GM18870 (cell line): ENCODE measurements around the gene ABCG1.
A peak's percentile ranks its signal among the peaks of the same experiment; 100 is the strongest.

Experiments
- ATAC-seq: cut with Tn5 transposase; IDR thresholded peaks from one replicate; pipeline ENCODE4 v1.9.1; 2021; ENCODE audit warnings: moderate library complexity; ENCODE audit not compliant: unreplicated experiment

ABCG1 gene

GRCh38 chr21:42231756-42232155 is 12.8 kb downstream of the ABCG1 start:
- ATAC-seq: no peak

DNA sequence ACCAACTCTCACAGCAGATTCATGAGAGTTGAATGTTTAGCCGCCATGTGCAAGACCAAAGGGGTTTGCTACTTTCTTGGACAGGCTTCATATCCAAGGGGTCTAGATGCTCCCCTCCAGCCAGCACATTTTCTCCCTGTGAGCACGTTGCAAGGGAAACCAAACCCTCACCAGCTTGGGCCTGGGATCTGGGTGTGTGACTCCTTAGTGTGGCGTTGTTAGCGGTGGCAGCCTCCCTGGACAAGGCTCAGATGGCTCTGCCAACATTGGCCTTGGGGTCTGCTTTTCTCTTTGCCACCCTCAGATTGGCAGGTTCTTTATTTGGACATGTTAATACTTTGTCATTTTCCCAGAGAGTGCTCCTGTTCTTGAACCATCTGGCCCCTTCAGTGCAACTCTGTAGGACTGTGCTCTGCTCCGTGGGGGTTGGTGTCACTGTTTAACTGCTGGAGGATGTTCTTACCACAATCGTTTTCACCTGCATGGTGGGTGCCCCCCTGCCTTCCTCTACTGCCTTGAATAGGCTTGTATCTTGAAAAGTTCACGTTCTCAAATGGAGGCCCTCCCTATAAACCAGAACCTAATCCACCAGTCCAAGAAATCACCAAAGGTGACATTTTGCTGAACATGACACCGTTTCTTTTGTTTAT is 13.4 kb downstream of the ABCG1 start:
- no peak for ATAC-seq

DNA sequence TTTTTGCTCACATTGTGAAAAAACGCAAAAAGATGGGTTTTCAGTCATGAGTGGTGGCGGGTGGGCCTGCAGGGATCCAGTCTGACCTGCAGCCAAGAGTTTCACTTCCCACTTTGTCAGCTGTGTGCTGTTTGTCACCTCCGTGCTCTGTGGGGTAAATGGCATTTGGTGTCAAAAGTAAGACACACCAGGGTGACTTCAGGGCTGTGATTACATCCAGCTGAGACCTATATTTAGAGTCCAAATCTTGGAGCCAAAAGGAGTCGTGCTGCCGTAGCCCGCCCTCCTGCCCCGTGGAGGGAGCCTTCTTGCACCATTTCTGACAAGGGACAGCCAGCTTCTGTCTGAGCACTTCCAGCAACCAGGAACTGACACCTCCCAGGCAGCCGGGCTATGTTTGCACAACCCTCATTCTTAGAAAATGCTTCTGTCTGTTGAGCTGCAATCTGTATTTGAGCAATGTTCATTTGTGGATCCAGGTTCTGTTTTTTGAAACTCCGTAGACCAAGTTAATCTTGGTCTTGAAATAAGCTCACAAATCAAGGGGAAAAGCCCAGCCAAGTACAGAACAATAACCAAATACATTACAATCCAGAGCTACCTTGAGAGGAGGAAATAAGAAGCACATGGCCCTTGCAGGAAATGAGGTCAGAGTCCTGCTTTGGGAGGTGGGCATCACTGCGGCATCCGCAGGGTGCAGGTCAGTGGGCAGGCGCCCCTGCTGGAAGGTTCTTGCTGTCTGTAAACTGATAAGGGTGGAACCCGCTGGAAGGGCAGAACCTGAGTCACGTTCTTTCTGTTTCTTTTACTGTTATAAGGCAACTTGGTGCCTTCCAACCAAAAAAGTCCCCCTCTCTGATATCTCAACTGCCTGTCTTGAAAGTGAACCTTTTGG is 14.4 kb downstream of the ABCG1 start:
- ATAC-seq: peak; percentile 46

DNA sequence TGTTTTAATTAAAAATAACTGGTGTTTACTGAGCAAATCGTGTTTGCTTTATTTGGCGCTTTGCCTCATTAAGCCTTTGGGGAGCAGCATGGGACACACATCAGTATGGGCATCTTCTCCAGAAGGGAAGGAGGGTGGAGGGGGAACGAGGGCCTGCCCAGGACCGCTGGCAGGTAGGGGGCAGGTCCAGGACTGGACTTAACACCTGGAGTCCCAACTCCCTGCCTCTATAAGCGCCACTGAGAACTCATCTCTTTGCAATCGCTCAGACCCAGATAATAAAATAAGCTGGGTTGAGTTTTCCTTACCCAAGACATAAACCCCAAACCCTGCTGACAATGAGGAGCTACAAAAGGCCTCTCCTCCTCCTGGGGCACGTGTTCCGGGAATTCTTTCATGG is 15.1 kb downstream of the ABCG1 start:
- no peak for ATAC-seq

- ATAC-seq: no peak
Measured at GRCh38 chr21:42234464-42235241, 15.7 kb downstream of the ABCG1 start.

GRCh38 chr21:42235593-42235992 is 16.7 kb downstream of the ABCG1 start:
- ATAC-seq: no peak

DNA sequence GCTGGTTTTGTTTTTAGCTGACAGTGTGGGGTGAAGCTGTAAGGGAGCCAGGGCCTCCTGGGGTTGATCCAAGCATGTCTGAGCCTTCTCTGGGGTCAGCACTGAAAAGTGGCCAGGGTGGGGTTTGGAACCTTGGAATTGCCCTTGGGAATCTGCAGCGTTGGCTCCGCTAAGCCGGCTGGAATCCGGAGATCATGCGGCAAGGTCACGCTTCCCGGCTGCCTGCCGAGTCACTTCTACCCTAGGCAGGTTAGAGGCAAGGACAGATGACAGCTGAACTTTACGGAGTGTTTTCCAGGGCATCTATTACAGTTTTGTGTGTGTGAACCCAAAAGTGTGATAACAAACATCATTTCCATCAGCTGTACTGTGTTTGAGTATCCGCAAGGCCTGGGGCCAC is 17.1 kb downstream of the ABCG1 start:
- ATAC-seq: no peak

DNA sequence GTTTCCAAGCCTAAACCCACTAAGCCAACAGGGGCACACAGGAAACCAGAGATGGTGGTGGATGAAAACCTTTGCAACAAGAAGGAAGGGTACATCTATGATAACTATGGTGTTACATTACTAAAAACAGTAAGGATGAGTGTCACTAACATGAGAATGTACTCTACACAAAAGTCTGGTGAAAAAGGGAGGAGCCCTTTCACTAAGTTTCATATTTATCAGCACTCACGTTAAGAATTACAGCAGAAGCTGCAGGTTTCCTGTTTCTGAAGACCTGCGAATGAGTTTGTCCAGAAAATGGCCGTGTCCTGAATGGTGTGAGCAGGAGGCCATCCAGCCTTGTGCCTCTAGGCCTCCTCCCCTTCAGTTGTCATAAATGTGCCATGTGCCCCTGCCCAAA is 17.8 kb downstream of the ABCG1 start:
- no peak for ATAC-seq

DNA sequence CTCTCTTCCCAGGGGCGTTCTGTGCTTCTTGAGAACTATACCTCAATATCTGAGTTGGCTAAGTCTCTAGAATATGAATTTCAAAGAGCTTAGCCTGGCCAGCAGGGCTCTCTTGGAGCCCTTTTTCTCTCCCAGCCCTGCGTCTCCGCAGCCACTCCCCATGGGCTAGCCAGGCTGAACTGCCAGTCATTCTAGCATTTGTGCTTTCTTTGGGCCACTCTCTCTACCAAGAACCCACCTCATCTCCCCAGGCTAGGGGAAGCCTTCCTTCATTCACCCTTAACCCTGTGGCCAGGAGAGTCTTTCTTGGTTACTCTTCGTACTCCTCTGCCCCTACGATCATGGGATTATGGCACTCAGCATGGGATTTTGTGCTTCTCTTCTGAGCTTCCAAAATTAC is 18.2 kb downstream of the ABCG1 start:
- ATAC-seq: no peak

DNA sequence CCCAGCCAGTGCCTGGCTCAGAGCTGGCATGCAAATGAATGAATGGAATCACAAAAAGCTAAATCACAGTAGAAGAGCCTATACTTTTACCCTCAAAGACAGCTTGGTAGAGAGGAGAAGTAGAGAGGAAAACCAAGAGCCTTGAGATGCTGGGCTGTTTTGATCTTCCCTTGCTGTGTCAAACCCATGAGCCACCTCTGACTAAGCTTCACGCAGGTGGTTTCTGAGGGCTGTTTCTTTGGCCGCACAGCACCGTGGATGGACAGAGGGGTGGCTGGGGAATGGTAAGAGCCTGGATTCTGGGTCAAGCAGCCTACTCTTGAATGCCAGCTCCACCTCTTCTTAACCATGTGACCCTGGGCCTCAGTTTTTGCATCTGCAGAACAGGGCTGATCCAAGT is 18.6 kb downstream of the ABCG1 start:
- no peak for ATAC-seq

- ATAC-seq: no peak
Measured at GRCh38 chr21:42238185-42238934, 19.4 kb downstream of the ABCG1 start.

GRCh38 chr21:42239556-42239955 is 20.6 kb downstream of the ABCG1 start:
- no peak for ATAC-seq

GRCh38 chr21:42239973-42240372 is 21.0 kb downstream of the ABCG1 start:
- ATAC-seq: no peak

DNA sequence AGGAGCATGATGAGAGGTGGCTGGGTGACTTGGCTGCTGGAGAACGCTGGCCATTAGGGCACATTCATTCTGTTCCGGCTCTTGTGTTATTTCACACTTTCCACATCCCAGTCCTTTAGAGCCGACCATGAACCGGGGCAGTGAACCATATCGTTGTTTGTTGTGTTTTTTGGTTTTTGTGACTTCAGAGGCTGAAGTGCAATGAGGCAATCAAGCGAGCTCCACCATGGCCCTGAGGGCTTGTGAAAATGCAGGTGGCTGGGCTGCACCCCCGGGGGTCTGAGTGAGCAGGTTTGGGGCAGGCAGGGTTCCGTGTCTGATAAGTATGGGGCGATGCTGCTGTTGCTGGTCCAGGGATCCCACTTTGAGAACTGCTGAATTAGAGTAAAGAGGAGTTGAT is 23.7 kb downstream of the ABCG1 start:
- no peak for ATAC-seq

GRCh38 chr21:42243026-42243425 is 24.1 kb downstream of the ABCG1 start:
- ATAC-seq: no peak

GRCh38 chr21:42245331-42246193 is 26.6 kb downstream of the ABCG1 start:
- ATAC-seq: no peak

GRCh38 chr21:42247716-42248115 is 28.8 kb downstream of the ABCG1 start:
- ATAC-seq: no peak

DNA sequence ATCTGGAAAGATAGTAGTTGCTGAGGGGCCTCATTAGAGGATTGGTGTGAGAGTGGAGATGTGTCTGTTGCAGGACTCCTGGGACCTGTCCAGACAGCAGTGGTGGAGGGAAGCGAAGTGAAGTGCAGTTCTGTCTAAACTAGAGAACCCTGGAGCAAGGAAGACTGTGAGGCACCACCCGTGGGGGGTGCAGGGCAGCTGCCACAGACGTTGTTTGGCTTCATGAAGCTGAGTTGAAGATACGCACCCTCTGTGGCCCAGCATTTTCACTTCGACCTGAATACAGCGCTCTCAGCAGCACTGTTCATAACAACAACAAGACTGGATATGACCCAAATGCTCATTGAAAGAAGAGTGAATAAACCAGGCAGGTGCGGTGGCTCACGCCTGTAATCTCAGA is 29.3 kb downstream of the ABCG1 start:
- ATAC-seq: no peak

GRCh38 chr21:42248783-42249597 is 30.1 kb downstream of the ABCG1 start:
- ATAC-seq: peak; percentile 74
